ENCODE results near the gene SART1. TPM values are rescaled to one million over a fixed set of nuclear protein-coding genes. Genes with fewer than 3 reads are reported as not detected.

The SART1 gene
- polyA plus RNA-seq, 1 donor, result 38.1 TPM

GRCh38 chr11:65918211-65919140 lies 43.1 kb upstream of the SART1 start, which contains the start of gene C11orf68:
Gene C11orf68 (minus strand): TSS chr11:65919062. CDS start chr11:65919031, 31 bp downstream.
- H3K36me3 ChIP-seq (ENCODE audit: control insufficient read depth, insufficient read depth, low read length), result peaks cover 24% of the 10 kb centered on the region

GRCh38 chr11:65919141-65919572 lies 42.4 kb upstream of the SART1 start, which contains the start of gene DRAP1:
Gene DRAP1 (plus strand): TSS chr11:65919426. CDS start chr11:65919502, 76 bp downstream.
- Histone ChIP-seq H3K36me3 (ENCODE audit: control insufficient read depth, insufficient read depth, low read length) (peaks cover 24% of the 10 kb centered on the region), H3K9me3 (ENCODE audit: control insufficient read depth, low read depth, low read length) (peaks cover 5% of the 10 kb centered on the region), H3K27me3 (ENCODE audit: control insufficient read depth, insufficient read depth, low read length) (no peaks in the 10 kb centered on the region), H3K27ac (ENCODE audit: low read length) (peak within 1 kb of the TSS; percentile 42), H3K4me1 (ENCODE audit: control insufficient read depth, insufficient read depth, low read length) (peaks cover 20% of the 10 kb centered on the region), H3K4me3 (ENCODE audit: low read length) (peak within 1 kb of the TSS; percentile 97)
- peak; percentile 97 to 99 for DNase-seq
- no CpG with 5 or more reads among the region's 59 CpGs for WGBS (ENCODE audit: insufficient coverage, low lambda C conversion rate)

More at GRCh38 chr11:65918211-65919140, 43.1 kb upstream of the SART1 start, which contains the start of gene C11orf68:
- Histone ChIP-seq H3K9me3 (ENCODE audit: control insufficient read depth, low read depth, low read length) (peaks cover 5% of the 10 kb centered on the region), H3K27me3 (ENCODE audit: control insufficient read depth, insufficient read depth, low read length) (no peaks in the 10 kb centered on the region), H3K27ac (ENCODE audit: low read length) (peak within 1 kb of the TSS; percentile 42), H3K4me3 (ENCODE audit: low read length) (peak within 1 kb of the TSS; percentile 97), H3K4me1 (ENCODE audit: control insufficient read depth, insufficient read depth, low read length) (peaks cover 20% of the 10 kb centered on the region)
- no CpG with 5 or more reads among the region's 77 CpGs for WGBS (ENCODE audit: insufficient coverage, low lambda C conversion rate)
- no peak for DNase-seq

- Histone ChIP-seq H3K36me3 (ENCODE audit: control insufficient read depth, insufficient read depth, low read length) (peaks cover 24% of the 10 kb centered on the region), H3K9me3 (ENCODE audit: control insufficient read depth, low read depth, low read length) (peaks cover 5% of the 10 kb centered on the region), H3K27me3 (ENCODE audit: control insufficient read depth, insufficient read depth, low read length) (no peaks in the 10 kb centered on the region), H3K4me1 (ENCODE audit: control insufficient read depth, insufficient read depth, low read length) (peaks cover 20% of the 10 kb centered on the region), H3K4me3 (ENCODE audit: low read length) (peak overlapping the region; percentile 78), H3K27ac (ENCODE audit: low read length) (peak overlapping the region; percentile 42)
- DNase-seq, result peak in 1 of 2 donors; percentile 62
- WGBS (ENCODE audit: insufficient coverage, low lambda C conversion rate), result no CpG with 5 or more reads among the region's 60 CpGs
Measured at GRCh38 chr11:65919573-65920371, 41.8 kb upstream of the SART1 start.

- H3K27me3 ChIP-seq (ENCODE audit: control insufficient read depth, insufficient read depth, low read length), result no peaks in the 10 kb centered on the region
- DNase-seq, result no peak
- H3K27ac ChIP-seq (ENCODE audit: low read length), result no peak overlapping the region
- peak overlapping the region; percentile 78 for H3K4me3 ChIP-seq (ENCODE audit: low read length)
- H3K36me3 ChIP-seq (ENCODE audit: control insufficient read depth, insufficient read depth, low read length), result peaks cover 24% of the 10 kb centered on the region
- peaks cover 20% of the 10 kb centered on the region for H3K4me1 ChIP-seq (ENCODE audit: control insufficient read depth, insufficient read depth, low read length)
- H3K9me3 ChIP-seq (ENCODE audit: control insufficient read depth, low read depth, low read length), result peaks cover 5% of the 10 kb centered on the region
- WGBS (ENCODE audit: insufficient coverage, low lambda C conversion rate), result no CpG with 5 or more reads among the region's 15 CpGs
Measured at GRCh38 chr11:65920372-65920802, 41.1 kb upstream of the SART1 start.

- H3K4me1 ChIP-seq (ENCODE audit: control insufficient read depth, insufficient read depth, low read length), result peaks cover 20% of the 10 kb centered on the region
- peaks cover 5% of the 10 kb centered on the region for H3K9me3 ChIP-seq (ENCODE audit: control insufficient read depth, low read depth, low read length)
- H3K4me3 ChIP-seq (ENCODE audit: low read length), result no peak overlapping the region
- no CpG with 5 or more reads among the region's 12 CpGs for WGBS (ENCODE audit: insufficient coverage, low lambda C conversion rate)
- DNase-seq, result no peak
- no peaks in the 10 kb centered on the region for H3K27me3 ChIP-seq (ENCODE audit: control insufficient read depth, insufficient read depth, low read length)
- H3K36me3 ChIP-seq (ENCODE audit: control insufficient read depth, insufficient read depth, low read length), result peaks cover 24% of the 10 kb centered on the region
- H3K27ac ChIP-seq (ENCODE audit: low read length), result no peak overlapping the region
Measured at GRCh38 chr11:65921033-65921555, 40.4 kb upstream of the SART1 start.

- DNase-seq, result no peak
- Histone ChIP-seq H3K36me3 (ENCODE audit: control insufficient read depth, insufficient read depth, low read length) (peaks cover 19% of the 10 kb centered on the region), H3K27me3 (ENCODE audit: control insufficient read depth, insufficient read depth, low read length) (no peaks in the 10 kb centered on the region), H3K27ac (ENCODE audit: low read length) (no peak overlapping the region), H3K4me3 (ENCODE audit: low read length) (no peak overlapping the region), H3K4me1 (ENCODE audit: control insufficient read depth, insufficient read depth, low read length) (peaks cover 20% of the 10 kb centered on the region), H3K9me3 (ENCODE audit: control insufficient read depth, low read depth, low read length) (peaks cover 5% of the 10 kb centered on the region)
- no CpG with 5 or more reads among the region's 10 CpGs for WGBS (ENCODE audit: insufficient coverage, low lambda C conversion rate)
Measured at GRCh38 chr11:65921876-65922275, 39.7 kb upstream of the SART1 start.

- H3K36me3 ChIP-seq (ENCODE audit: control insufficient read depth, insufficient read depth, low read length), result peaks cover 16% of the 10 kb centered on the region
- WGBS (ENCODE audit: insufficient coverage, low lambda C conversion rate), result no CpG with 5 or more reads among the region's 3 CpGs
- H3K9me3 ChIP-seq (ENCODE audit: control insufficient read depth, low read depth, low read length), result peaks cover 5% of the 10 kb centered on the region
- no peak for DNase-seq
- H3K27ac ChIP-seq (ENCODE audit: low read length), result no peak overlapping the region
- H3K27me3 ChIP-seq (ENCODE audit: control insufficient read depth, insufficient read depth, low read length), result no peaks in the 10 kb centered on the region
- no peak overlapping the region for H3K4me3 ChIP-seq (ENCODE audit: low read length)
- H3K4me1 ChIP-seq (ENCODE audit: control insufficient read depth, insufficient read depth, low read length), result peaks cover 16% of the 10 kb centered on the region
Measured at GRCh38 chr11:65922565-65922964, 39.0 kb upstream of the SART1 start.

- Histone ChIP-seq H3K4me1 (ENCODE audit: control insufficient read depth, insufficient read depth, low read length) (peaks cover 6% of the 10 kb centered on the region), H3K9me3 (ENCODE audit: control insufficient read depth, low read depth, low read length) (no peaks in the 10 kb centered on the region), H3K4me3 (ENCODE audit: low read length) (no peak overlapping the region), H3K27ac (ENCODE audit: low read length) (no peak overlapping the region), H3K36me3 (ENCODE audit: control insufficient read depth, insufficient read depth, low read length) (peaks cover 16% of the 10 kb centered on the region), H3K27me3 (ENCODE audit: control insufficient read depth, insufficient read depth, low read length) (no peaks in the 10 kb centered on the region)
- DNase-seq, result no peak
- WGBS (ENCODE audit: insufficient coverage, low lambda C conversion rate), result no CpG with 5 or more reads among the region's 2 CpGs
Measured at GRCh38 chr11:65925397-65925796, 36.1 kb upstream of the SART1 start.

GRCh38 chr11:65927904-65928397 lies 33.6 kb upstream of the SART1 start:
- peaks cover under 1% of the 10 kb centered on the region for H3K36me3 ChIP-seq (ENCODE audit: control insufficient read depth, insufficient read depth, low read length)
- peaks cover 10% of the 10 kb centered on the region for H3K27me3 ChIP-seq (ENCODE audit: control insufficient read depth, insufficient read depth, low read length)
- H3K4me1 ChIP-seq (ENCODE audit: control insufficient read depth, insufficient read depth, low read length), result no peaks in the 10 kb centered on the region
- H3K4me3 ChIP-seq (ENCODE audit: low read length), result no peak overlapping the region
- DNase-seq, result peak in 1 of 2 donors; percentile 27
- no peaks in the 10 kb centered on the region for H3K9me3 ChIP-seq (ENCODE audit: control insufficient read depth, low read depth, low read length)
- no CpG with 5 or more reads among the region's 9 CpGs for WGBS (ENCODE audit: insufficient coverage, low lambda C conversion rate)
- no peak overlapping the region for H3K27ac ChIP-seq (ENCODE audit: low read length)

GRCh38 chr11:65928667-65929066 lies 32.9 kb upstream of the SART1 start:
- no peak overlapping the region for H3K27ac ChIP-seq (ENCODE audit: low read length)
- 87% methylated on average over 3 of the region's 6 CpGs for WGBS (ENCODE audit: insufficient coverage, low lambda C conversion rate)

More at GRCh38 chr11:65928667-65929066, 32.9 kb upstream of the SART1 start:
- no peak overlapping the region for H3K4me3 ChIP-seq (ENCODE audit: low read length)
- no peak for DNase-seq
- H3K4me1 ChIP-seq (ENCODE audit: control insufficient read depth, insufficient read depth, low read length), result no peaks in the 10 kb centered on the region
- peaks cover 10% of the 10 kb centered on the region for H3K27me3 ChIP-seq (ENCODE audit: control insufficient read depth, insufficient read depth, low read length)
- H3K36me3 ChIP-seq (ENCODE audit: control insufficient read depth, insufficient read depth, low read length), result no peaks in the 10 kb centered on the region
- H3K9me3 ChIP-seq (ENCODE audit: control insufficient read depth, low read depth, low read length), result no peaks in the 10 kb centered on the region
